IPS-18c (cell line): ENCODE measurements around the gene CHTF8.

Experiments used
- H3K4me3 ChIP-seq: 2 replicates; pipeline ENCODE4 v1.7.0; 2013; ENCODE audit warnings: low read depth, mild to moderate bottlenecking, low read length, moderate library complexity; ENCODE audit not compliant: insufficient read depth
- H3K9me3 ChIP-seq: one replicate; pipeline ENCODE4 v1.6.1; 2013; ENCODE audit warnings: mild to moderate bottlenecking, low read length, moderate library complexity; ENCODE audit not compliant: control insufficient read depth, insufficient read depth

CHTF8 gene

GRCh38 chr16:69106491-69107315, 25.7 kb downstream of the CHTF8 start:
- Histone ChIP-seq H3K9me3 (no peaks in the 10 kb centered on the region), H3K4me3 (peak overlapping the region; percentile 80)

GRCh38 chr16:69105501-69106361, 26.7 kb downstream of the CHTF8 start, which contains the start of gene HAS3:
Gene HAS3, plus strand, starts transcription at chr16:69105653. Its CDS starts 3,743 bp downstream, at chr16:69109396.
- Histone ChIP-seq H3K4me3 (peak within 1 kb of the TSS; percentile 82), H3K9me3 (no peaks in the 10 kb centered on the region)

GRCh38 chr16:69100071-69100691, 32.2 kb downstream of the CHTF8 start:
- Histone ChIP-seq H3K4me3 (no peak overlapping the region; the same call in 1 of the 2 replicates), H3K9me3 (no peaks in the 10 kb centered on the region)

- no peak overlapping the region for H3K4me3 ChIP-seq
These were observed 37.2 kb downstream of the CHTF8 start for GRCh38 chr16:69095193-69095592.

GRCh38 chr16:69094501-69094900, 37.9 kb downstream of the CHTF8 start:
- H3K9me3 ChIP-seq, result no peaks in the 10 kb centered on the region
- no peak overlapping the region for H3K4me3 ChIP-seq

More at GRCh38 chr16:69095193-69095592, 37.2 kb downstream of the CHTF8 start:
- H3K9me3 ChIP-seq, result no peaks in the 10 kb centered on the region

- Histone ChIP-seq H3K9me3 (no peaks in the 10 kb centered on the region), H3K4me3 (no peak overlapping the region)
These were observed 38.4 kb downstream of the CHTF8 start for GRCh38 chr16:69093974-69094373.

GRCh38 chr16:69089091-69089910, 43.1 kb downstream of the CHTF8 start:
- H3K9me3 ChIP-seq, result no peaks in the 10 kb centered on the region
- no peak overlapping the region for H3K4me3 ChIP-seq

GRCh38 chr16:69088684-69089083, 43.7 kb downstream of the CHTF8 start:
- Histone ChIP-seq H3K4me3 (no peak overlapping the region), H3K9me3 (no peaks in the 10 kb centered on the region)

- H3K4me3 ChIP-seq, result no peak overlapping the region
- H3K9me3 ChIP-seq, result no peaks in the 10 kb centered on the region
These were observed 45.2 kb downstream of the CHTF8 start for GRCh38 chr16:69087161-69087581.

- H3K9me3 ChIP-seq, result no peaks in the 10 kb centered on the region
These were observed 47.2 kb downstream of the CHTF8 start for GRCh38 chr16:69085032-69085695.

GRCh38 chr16:69084289-69084688, 48.1 kb downstream of the CHTF8 start:
- Histone ChIP-seq H3K9me3 (no peaks in the 10 kb centered on the region), H3K4me3 (no peak overlapping the region)

More at GRCh38 chr16:69085032-69085695, 47.2 kb downstream of the CHTF8 start:
- H3K4me3 ChIP-seq, result no peak overlapping the region

GRCh38 chr16:69083306-69083941, 49.0 kb downstream of the CHTF8 start:
- Histone ChIP-seq H3K9me3 (no peaks in the 10 kb centered on the region), H3K4me3 (no peak overlapping the region)

- no peaks in the 10 kb centered on the region for H3K9me3 ChIP-seq
- no peak overlapping the region for H3K4me3 ChIP-seq
These were observed 52.7 kb downstream of the CHTF8 start for GRCh38 chr16:69079697-69080096.

- Histone ChIP-seq H3K9me3 (no peaks in the 10 kb centered on the region), H3K4me3 (no peak overlapping the region)
These were observed 54.3 kb downstream of the CHTF8 start for GRCh38 chr16:69078073-69078472.

- no peaks in the 10 kb centered on the region for H3K9me3 ChIP-seq
- no peak overlapping the region for H3K4me3 ChIP-seq
These were observed 55.1 kb downstream of the CHTF8 start for GRCh38 chr16:69077251-69077650.

- Histone ChIP-seq H3K4me3 (no peak overlapping the region), H3K9me3 (no peaks in the 10 kb centered on the region)
These were observed 59.1 kb downstream of the CHTF8 start for GRCh38 chr16:69073181-69073702.
